Islet of Langerhans (tissue), 1 donor: ENCODE data around the gene TKT.

Experiments used
- FAIRE-seq: peaks from one replicate; lab custom pipeline; 2011; peaks lifted over from hg19 to GRCh38; lab: Jason Lieb, UNC

TKT gene

DNA sequence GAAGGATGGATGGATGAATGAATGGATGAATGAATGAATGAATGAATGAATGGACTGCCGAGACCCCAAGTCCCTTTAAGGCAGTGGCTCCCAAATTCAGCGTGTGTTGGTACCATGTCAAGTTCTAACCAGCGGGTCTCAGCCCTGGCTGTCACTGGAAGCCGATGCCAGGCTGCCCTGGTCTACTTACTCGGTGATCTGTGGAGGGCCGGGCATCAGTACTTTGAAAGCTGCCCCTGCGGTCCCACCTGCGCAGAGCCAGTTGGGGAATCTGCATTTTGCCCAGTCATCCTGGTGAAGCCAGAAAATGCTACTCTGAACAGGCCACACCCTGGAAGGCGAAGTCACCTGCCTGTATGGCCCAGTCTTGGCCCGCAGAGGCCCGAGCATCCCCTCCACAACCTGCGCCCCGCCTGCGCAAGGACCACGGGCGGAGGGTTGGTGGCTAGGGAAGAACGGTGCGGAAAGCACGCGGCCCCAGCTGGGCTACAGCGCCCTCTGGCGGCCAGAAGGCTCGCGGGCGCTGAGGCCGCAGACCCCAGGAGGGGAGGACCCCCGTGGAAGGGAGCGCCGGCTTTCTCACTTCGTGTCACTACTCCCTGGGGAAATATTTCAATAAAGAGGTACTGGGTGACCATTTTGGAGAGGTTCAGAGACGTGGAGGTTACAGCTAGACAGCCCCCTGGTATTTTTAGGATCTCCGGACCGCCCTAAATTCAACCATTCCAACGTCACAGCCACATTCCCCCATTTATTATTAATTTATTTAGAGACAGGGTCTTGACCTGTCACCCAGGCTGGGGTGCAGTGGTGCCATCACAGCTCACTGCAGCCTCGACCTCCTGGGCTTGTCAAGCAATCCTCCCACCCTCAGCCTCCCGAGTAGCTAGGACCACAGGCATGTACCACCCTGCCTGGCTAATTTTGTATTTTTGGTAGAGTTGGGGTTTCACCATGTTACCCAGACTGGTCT, 59.9 kb downstream of the TKT start:
- FAIRE-seq, result no peak

DNA sequence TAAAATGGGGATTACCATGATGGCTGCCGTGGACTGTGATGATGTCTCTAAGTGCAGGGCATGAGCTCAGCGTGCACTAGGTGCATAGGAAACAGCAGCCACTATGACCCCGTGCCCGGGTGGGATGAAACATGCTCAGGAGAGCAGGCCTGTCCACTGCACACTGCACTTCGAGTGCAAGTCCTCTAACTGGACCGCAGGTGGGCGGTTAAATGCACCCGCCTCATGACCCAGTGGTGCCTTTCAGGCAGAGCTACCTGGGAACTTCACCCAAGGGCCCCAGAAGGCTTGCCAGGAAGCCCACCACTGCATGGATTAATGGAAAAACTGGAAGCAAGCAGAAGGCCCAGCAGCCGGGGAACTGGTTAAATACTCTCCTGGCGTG, 60.8 kb downstream of the TKT start:
- FAIRE-seq, result no peak

DNA sequence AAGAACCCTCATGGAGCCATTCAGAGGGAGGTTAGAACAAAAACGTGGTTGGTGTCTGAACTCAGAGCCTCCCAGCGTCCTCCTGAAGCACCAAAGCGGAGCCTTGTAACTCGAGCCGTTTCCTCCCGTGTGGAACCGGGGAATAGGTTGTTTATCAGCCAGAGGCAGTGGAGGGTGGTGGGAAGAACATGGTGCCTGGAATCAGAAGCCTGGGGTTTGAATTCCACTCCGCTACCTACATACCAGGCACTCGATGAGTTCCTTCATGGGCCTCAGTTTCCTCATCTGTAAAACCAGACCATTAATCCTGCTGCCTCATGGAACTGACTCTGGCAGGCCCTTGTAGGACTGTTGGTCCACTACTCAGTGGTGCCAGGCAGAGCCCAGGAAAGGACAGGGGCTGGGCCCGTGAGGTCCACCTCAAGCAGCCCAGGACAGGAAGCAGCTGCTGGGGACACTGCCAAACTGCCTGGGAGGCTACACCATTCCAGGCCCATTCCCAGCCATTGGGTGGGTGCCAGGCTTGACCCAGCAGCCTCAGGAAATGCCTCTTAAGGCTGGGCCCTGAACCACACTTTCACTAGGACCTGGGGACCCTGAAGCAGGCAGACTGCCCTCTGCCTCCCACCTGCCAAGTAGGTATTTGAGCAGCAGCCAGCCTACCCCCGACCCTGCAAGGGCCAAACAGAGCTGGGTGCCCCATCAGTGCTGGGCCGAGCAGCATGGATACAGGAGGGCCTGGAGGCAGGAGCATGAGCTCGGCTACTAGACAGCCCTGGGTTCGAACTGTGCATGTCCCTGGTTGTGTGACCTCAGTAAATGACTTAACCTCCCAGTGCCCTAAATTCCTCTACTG, 61.4 kb downstream of the TKT start:
- no peak for FAIRE-seq

DNA sequence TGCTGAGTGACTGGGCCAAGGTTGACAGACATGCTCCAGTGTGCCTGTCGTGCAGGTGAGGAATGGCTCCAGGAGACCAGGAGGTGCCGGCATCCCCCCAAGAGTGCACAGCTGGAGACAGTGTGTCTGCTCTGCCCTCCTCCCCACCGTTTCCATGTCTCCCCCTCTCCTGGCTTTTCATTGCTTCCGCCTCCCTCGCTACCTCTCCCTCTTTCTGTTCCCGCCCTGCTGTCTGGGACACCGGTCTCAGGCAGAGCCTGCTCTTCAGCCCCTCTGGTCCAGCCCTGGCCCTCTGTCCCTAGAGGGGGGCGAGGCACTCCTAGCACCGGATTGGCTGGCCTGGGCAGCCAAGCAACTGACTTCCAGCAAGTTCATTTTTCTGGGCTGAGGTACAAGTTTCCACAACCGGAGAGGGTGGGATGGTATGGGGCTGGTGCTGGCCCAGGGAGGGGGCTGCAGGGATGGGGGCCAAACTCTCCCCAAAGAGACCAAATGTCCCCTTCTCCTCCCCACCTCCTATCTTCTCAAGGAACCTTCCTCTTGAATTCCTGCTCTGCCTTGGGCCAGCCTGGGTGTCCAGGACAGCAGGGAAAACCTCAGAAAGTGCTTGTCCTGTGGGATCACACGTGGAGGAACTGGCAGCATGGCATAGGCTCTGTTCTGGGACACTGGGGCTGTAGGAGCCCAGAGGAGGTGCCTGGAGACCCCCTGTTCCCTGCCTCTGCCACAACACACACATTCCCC, 62.2 kb downstream of the TKT start:
- no peak for FAIRE-seq

DNA sequence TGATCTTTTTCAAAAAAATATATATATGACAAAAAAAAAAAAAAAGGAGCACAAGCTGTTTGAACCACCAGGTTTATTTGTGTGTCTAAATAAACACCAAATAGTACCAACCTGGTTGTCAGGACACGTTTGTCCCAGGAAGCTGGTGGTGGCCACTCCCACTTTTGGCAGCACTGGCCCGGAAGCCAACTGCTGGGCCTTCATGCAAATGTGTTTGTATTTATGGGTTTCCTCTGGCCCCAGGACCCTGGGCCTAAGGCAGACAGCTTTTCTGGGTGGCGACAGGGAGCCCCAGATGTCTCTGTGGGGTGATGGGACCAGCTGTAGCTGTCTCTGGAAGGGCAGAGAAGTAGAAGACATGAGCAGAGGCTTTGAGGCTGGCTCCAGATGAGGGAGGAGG, 63.2 kb downstream of the TKT start:
- FAIRE-seq, result no peak

DNA sequence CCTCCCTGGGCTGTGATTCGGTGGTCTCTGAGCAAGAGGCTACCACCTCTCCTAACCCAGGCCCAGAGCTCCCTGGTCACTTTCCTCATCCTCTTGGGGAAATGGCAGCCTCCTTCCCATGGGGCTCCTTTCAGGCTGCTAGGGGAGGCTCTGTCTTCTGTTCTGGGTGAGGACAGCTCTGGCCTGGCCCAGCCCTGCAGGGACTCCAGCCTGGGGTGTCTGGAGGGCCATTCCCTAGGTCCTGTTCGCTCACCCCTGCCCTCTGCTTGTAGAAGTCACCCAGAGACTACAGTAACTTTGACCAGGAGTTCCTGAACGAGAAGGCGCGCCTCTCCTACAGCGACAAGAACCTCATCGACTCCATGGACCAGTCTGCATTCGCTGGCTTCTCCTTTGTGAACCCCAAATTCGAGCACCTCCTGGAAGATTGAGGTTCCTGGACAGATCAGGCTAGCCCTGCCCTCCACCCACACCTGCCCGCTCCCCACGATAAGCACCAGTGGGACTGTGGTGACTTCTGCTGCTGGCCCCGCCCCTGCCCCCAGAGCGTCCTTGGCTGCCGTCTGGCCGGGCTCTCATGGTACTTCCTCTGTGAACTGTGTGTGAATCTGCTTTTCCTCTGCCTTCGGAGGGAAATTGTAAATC, 63.9 kb downstream of the TKT start:
- no peak for FAIRE-seq

- FAIRE-seq, result no peak
These were observed 65.2 kb downstream of the TKT start for GRCh38 chr3:53190659-53191058.

GRCh38 chr3:53189276-53189675, 66.5 kb downstream of the TKT start:
- FAIRE-seq, result no peak

- no peak for FAIRE-seq
These were observed 67.1 kb downstream of the TKT start for GRCh38 chr3:53188720-53189119.

GRCh38 chr3:53188136-53188685, 67.6 kb downstream of the TKT start:
- FAIRE-seq, result no peak

- FAIRE-seq, result no peak
These were observed 68.4 kb downstream of the TKT start for GRCh38 chr3:53187430-53187829.

GRCh38 chr3:53186726-53187125, 69.1 kb downstream of the TKT start:
- FAIRE-seq, result no peak

- FAIRE-seq, result no peak
These were observed 69.9 kb downstream of the TKT start for GRCh38 chr3:53185761-53186465.

- FAIRE-seq, result no peak
These were observed 71.1 kb downstream of the TKT start for GRCh38 chr3:53184701-53185100.

GRCh38 chr3:53183514-53183913, 72.3 kb downstream of the TKT start:
- FAIRE-seq, result no peak

GRCh38 chr3:53182764-53183355, 73.0 kb downstream of the TKT start:
- no peak for FAIRE-seq

- FAIRE-seq, result no peak
These were observed 74.3 kb downstream of the TKT start for GRCh38 chr3:53181528-53181927.

DNA sequence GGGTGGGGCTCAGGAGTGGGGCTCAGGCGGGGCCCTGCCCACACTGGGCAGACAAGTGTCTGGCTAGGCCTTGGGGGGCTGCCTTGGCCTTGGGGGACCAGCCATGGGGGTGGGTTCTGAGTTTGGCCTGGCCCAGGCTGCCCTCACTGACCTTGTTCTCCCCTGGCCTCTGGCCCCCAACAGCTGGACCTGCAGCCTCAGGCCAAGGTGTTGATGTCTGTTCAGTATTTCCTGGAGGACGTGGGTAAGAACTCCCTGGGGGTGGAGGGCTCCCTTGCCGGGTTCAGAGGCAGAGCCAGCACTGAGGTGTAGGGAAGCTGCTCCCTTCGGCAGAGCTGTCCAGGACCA, 74.8 kb downstream of the TKT start:
- no peak for FAIRE-seq

- FAIRE-seq, result no peak
These were observed 75.4 kb downstream of the TKT start for GRCh38 chr3:53180305-53181023.

DNA sequence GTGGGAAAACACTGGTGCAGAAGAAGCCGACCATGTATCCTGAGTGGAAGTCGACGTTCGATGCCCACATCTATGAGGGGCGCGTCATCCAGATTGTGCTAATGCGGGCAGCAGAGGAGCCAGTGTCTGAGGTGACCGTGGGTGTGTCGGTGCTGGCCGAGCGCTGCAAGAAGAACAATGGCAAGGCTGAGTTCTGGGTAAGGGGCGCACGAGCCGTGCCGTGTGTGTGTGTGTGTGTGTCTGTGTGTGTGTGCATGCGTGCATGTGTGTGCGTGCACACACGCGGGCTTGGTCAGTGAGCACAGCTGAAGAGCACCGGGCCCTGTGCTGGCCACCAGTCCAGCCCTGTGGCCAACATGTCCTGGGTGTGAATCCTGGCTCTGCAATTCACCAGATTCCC, 76.2 kb downstream of the TKT start:
- no peak for FAIRE-seq
